GM21619 (cell line): ENCODE results near the gene LYVE1.

Source experiments
- ATAC-seq: cut with Tn5 transposase; IDR thresholded peaks from one replicate; pipeline ENCODE4 v1.9.1; 2021; ENCODE audit not compliant: unreplicated experiment

The LYVE1 gene

DNA sequence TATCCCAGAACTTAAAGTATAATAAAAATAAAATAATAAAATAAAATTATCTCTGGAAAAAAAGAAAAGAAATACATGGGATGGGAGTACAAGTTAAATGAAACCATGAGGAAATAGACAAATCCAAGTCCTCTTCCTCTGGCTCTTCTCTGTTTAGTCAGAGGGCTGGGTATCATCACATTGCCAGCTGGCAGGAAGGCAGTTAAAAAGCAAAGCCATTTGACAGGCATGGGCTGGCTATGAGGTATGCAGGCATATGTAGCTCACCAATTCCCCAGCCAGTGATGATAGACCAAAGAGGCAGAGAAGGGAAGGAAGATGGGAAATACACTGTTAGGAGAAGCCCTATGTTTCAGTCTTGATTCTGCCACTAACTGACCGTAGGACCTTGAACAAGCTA is 6.5 kb downstream of the LYVE1 start:
- no peak for ATAC-seq

DNA sequence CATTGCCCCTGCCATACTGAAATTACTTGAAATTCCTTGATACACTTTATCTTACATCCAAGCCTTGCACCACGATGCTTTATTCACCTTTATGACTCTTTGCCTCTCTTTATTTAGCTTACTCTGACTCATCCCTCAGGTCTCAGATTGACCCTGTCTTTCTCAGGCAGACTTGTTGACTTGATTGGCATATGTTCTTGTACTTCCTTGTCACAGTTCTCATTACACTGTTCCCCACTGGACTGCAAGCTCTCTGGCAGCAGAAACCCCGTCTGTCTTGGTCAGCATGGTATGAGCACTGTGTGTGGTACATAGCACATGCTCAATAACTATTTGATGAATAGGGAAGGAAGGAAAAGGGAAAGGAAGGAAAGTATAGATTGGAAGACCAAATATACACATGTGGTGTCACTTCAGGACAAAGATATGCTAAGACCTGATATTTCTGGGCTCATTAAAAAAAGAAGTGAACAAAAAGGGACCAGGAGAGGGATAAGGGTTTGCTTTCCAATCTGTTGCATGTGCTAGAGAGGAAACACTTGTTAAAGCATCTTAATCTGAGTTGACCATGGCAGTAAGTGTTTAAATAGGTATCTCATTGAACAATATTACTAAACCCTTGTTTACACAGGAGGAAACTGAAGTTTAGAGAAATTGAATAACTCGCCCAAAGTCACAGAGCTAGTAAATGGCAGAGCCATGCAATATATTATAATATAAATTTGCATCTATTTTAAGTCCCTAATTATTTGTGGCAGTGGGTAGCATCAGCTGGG is 7.2 kb downstream of the LYVE1 start:
- ATAC-seq = no peak

DNA sequence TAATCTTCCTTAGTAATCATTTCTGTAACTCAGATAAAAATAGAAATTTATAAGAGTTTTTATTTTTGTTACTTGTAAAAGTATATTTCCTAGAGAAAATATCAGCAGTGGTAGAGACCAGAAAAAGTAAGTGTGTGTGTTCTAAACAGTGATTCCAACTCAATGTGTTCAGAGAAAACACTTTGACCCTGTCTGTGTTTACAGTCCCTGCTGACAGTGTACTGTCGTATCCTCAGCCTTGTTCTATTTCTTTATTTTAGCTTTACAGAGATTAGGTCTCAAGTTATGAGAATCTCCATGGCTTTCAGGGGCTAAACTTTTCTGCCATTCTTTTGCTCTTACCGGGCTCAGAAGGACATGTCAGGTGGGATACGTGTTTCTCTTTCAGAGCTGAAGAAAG is 10.2 kb downstream of the LYVE1 start:
- no peak for ATAC-seq

DNA sequence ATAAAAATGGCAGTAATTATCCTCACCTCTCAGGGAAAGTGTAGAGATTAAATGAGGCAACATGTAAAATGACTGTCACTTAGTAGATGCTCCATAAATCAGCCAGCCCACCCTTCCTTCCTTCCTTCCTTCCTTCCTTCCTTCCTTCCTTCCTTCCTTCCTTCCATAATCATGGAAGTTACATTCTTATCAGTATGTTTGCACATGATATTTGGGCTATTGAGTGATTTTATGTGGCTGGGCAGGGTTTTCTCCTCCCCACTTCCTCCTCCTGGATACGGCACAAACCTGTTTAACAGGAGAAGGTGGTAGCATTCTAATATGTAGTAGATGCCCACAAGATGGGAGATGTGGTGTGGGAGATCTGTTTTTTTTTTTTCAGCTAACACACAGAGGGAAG is 11.9 kb downstream of the LYVE1 start:
- no peak for ATAC-seq

DNA sequence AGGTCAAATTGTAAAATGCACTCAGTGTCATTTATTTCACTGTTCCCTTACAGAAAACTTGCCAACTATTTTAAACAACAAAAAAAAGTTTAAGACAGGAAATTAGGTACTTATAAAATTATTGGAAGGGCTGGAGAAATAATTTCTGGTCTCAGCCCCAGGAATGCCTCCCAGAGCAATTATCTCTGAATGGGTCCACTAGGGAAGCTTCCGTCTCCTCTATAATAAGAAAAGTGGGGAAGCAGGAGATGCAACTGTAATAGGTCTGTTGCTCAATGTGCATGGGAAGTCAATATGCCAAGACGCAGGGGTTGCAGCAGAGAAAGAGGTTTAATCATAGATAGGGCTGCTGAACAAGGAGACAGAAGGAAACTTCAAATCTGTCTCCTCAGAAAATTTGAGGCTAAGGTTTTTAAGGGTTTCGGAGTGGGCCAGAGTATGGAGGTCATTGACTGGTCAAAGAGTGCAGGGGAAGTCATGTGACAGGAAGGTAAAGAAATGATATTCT is 16.6 kb downstream of the LYVE1 start:
- no peak for ATAC-seq

DNA sequence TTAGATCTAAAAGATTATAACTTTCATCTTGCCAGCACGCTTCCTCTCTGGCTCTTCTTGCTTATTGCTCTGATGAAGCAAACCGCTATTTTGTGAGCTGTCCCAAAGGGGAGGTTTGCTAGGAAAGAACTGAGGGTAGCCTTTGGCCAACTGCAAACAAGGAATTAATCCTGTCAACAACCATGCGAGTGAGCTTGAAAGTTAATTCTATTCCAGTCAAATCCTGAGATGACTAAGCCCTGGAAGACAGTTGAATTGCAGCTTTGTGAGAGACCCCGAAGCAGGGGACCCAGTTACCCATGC is 17.2 kb downstream of the LYVE1 start:
- ATAC-seq = no peak

DNA sequence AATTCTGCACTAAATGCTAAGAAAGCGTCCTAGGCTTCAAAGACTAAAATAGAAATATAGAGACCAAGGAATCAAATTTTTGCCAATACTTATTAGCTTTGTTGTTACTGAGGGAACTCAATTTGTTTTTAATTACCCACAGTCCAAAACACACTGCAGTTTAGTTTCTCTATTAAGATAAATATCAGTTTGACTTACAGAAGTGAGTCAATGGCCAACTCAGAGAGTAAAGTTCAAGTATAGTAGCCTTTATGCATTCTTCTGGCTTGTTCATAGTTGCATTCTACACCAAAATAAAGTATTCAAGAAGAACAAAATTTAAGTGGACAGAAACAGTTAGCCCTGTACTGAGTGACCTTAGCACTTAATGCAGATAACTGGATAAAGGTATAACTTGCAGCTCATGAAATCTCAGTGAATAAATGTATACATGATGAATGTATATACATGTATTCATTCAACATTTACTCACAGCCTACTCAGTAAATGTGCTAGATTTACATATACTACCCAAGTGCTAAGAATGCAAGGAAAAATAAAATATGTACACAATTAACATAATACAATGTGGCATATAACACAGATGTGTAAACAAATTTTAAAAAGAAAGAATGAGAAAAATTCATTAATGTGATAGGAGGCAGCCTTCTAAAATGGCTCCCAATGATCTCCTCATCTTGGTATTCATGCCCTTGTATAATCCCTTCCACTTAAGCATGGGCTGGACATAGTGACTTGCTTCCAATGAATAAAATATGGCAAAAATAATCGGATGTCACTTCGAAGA is 17.8 kb downstream of the LYVE1 start:
- ATAC-seq = no peak

DNA sequence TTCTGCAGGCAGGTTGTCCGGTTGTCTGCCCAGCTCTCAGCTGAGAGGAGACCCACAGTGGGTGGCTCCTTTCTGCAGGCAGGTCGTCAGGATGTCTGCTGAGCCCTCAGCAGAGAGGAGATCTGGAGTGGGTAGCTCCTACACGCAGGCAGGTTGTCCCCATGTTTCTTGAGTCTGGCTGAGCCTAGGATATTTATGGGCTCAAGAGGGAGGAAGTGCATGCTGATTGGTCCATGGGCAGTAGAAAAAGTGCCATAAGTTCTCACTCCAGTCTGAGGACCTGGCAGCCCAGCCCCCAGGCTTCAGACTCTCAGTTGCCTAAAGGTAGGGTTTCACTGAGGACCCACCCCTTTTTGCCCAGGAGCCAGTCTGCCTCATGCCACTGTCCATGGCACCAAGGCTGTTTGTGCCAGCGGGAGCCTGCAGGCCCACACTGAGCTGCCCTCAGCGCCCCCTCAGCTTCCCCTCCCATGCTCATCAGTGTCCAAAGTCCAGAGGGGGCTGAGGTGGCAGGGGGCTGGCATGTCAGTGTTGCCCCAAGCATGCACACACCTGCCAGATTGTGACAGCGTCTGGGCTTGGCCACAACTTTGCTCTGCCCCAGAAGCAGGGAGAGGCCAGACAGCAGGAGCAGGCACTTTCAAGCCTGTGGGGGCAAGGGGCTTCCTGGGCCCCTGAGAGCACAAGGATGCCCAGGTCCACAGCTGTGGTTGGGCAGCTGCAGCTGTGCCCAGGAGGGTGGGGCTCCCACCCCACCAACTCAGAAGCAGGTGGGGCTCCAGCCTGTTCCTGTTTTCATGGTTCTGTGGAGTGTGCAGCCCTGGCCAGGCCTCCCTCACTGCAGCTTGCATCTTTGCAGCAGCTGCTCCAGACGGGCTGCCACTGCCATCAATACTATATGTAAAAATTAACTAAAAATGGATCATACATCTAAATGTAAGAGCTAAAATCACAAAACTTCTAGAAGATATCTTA is 23.7 kb downstream of the LYVE1 start:
- ATAC-seq = no peak

DNA sequence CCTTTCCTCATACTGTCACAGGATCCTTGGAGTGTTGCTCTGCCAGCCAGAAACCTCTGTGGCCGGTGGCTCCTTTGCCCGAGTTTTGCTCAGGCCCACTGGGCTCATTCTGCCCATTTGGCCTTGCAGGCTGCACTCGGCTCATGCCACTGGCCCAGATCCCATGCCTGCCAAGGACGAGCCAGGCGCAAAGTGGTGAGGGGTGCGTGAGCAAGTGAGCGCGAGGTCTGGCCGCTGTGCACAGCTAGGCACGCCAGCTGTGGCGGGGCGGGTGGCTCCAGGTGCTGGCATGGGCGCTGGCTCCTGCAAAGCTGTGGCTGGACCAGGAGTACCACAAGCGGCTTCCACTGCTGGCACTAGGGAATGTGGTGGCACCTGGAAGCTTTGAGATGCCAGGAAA is 24.7 kb downstream of the LYVE1 start:
- ATAC-seq = no peak

DNA sequence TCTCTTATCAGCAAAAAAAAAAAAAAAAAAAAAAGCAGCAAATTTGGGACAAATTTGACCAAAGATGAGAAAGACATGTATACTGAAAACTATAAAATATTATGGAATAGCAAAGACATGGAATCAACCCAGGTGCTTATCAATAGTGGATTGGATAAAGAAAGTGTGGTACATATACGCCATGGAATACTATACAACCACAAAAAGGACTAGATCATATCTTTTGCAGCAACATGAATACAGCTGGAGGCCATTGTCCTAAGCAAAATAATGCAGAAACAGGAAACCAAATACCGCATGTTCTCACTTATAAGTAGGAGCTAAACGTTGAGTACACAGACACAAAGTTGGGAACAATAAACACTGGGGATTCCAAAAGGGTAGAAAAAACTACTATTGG is 25.7 kb downstream of the LYVE1 start:
- ATAC-seq = no peak

DNA sequence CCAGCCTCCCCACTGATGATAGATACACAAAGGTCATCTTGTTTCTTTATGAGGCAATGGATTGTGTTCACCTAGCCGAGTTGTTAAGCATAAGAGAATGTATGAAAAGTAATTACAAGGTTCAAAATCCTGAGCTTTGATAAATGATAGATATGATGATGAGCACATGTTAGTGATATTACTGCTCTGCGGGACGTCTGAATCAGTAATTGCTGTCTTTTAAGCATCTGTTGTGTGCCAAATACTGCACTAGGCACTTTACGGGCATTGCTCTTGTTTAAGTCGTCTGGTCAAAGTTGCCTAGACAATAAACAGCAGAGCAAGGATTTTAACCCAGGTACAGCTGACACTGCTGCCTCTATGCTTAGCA is 26.9 kb downstream of the LYVE1 start:
- ATAC-seq = no peak

DNA sequence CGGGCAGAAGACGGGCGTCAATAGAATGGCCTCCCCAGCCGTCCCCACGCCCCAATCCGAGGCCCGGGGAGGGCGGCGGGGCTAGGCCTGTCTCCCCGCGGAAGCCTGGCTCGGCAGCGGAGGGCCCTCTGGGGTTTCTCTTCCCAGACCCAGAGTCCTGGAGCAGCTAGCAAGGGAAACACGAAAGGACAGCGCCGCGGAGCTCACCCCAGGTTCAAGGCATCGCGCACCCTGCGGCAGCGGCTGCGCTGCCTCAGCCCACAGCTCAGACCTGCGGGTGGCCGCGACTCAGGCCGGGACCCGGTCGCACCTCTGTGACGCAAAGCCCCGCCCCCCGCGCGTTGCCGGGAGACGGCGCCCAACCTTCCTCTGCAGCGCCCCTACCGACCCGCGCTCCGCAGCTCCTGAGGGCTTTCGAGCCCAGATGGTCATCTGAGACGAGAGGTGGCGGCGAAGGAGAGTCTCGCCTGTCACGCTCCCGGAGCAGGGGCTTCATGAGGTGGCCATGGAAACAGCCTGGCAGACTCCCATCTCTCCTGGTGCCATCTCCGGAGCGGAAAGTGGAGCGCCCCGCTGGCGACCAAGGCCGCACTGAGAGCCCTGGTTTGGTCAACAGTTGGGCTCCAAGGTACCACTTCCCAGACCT is 27.4 kb downstream of the LYVE1 start, which contains the start of gene RNF141:
TSS of gene RNF141 (minus strand) at position 273 of the 646 bp plus-strand sequence. CDS start 7,029 bp downstream, outside the sequence.
- peak; percentile 97 for ATAC-seq

DNA sequence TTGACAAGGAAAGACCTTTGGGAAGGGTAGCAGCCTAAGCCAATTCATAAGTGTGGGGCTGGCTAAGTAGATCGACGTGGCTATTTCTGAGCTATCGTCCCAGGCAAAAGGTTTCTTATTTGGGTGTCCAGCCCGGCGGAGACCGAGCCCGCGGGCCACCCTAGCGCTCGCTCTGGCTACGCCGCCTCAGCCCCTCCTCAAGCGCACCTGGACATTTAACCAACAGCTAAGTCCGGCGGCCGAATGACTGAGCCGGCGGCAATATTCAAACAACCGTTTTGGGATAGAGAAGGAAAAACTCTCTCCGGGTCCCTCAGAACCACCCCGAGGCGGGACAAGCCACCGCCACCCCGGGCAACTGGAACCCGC is 27.9 kb downstream of the LYVE1 start:
- peak; percentile 18 for ATAC-seq

DNA sequence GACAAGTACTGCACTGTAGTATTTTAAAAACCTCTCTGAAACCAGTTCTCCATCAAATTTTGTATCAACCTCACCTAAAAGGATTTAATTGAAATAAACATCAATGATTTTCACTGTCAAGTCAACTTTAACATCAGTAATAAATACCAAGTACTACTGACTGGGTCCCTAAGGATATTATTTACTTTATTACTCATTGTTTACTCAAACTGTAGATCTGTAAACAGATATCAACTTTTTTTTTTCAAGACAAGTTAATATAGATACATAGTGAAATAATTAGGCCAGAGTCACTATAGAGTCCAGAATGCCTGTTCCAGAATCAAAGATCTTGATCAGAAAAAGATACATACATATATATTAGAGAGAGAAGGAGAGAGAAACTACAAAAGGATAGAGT is 29.1 kb downstream of the LYVE1 start:
- ATAC-seq = no peak

DNA sequence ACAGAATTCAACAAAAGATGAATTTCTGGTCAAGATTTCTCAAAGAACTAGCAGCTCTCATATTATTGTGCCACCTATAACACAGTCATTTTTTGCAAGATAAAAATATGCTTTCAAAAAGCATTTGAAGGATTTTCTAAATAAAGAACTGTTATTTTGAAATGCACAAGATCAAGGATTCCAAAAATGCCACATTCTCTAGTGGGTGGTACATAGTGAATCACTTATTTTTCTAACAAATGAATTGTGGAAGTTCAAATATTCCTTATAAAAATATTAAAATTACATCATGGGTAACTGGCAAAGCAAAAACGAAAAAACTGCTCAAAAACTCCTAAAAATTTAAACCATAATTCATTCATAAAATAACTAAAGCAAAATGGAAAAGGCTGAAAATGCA is 29.5 kb downstream of the LYVE1 start:
- no peak for ATAC-seq

DNA sequence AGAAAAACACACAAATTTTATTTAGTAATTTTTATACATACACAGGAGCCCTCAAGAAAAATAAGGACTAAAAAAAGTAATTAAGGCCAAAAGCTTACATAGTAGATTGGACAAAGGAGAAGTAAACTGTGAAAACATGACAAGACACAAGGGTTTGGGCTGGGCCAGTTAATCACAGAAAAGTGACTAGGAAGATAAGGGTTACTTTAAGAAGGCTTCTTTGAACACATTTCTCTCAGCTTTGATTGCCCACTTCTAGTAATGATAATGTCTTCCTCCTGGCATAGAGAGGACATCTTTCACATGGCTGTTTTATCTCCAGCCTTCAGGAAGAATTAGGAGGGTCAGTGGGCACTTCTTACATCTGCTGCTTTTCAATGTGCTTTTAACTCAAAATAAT is 30.9 kb downstream of the LYVE1 start:
- no peak for ATAC-seq

DNA sequence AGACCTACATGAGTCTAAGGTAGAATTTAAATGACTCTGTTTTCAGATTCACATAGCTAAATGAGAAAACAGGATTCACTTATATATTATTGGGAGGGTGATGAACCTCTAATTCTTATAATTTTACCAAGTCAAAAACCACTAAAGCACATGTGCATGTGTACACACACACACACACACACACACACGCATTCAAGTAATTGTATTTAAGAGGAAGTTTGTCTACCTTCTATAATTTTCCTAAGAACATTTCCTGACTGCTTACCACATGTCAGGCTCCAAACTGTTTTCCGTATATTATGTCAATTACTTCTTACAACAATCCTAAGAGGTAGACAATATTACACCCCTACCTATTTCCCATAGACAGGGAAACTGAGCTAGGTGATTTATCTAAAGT is 34.1 kb downstream of the LYVE1 start:
- no peak for ATAC-seq

DNA sequence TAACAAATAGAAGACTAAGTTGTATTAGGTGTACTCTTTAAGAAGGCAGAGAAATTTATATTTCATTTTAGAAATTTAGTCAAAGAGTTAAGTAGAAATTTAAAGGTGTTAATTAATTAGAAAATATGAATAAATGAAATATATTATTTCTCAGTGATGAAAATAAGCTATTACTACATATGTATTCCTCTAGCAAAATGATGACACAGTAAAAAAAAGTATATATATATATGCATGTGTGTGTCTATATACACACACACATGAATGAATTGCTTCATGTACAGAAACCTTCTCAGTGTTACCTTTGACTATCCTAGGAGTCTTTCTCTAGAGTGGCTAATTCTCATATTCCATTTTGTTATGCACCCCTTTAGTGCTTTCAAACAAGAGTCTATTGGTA is 35.1 kb downstream of the LYVE1 start:
- no peak for ATAC-seq

DNA sequence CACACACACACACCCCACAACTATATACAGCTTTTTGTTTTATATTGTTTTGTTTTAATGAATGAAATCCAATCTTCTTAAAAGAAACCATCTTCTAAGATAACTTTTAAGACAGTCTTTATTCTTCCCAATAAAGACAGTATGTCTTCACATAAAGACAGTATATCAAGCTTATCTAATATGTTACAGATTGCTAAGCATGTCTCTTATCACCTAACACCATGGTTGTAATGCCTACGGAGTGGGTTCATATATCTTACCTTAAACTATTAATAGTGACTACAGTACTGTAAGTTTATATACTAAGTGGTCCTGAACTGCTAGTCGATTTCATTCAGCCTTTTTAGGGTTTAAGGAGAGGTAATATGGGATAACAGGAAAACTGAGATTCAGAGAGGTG is 35.9 kb downstream of the LYVE1 start:
- no peak for ATAC-seq

DNA sequence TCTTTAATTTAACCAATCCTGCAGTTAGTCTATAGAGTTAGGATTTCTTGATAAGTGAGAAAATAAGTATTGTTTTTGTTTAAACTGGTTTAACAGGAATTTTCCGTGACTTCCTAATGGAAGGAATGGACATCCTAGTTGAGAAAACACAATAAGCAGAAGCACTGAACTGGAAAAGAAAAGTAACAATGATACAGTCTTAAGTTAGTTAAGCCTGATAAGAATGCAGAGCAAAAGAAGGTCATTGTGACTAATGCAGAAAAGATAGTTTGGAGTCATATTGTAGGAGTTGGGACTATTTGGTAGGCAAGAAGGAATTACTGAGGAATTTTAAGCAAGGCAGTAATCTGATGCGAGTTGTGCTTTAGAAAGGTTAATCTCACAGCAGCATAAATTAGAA is 39.2 kb downstream of the LYVE1 start:
- ATAC-seq = no peak

DNA sequence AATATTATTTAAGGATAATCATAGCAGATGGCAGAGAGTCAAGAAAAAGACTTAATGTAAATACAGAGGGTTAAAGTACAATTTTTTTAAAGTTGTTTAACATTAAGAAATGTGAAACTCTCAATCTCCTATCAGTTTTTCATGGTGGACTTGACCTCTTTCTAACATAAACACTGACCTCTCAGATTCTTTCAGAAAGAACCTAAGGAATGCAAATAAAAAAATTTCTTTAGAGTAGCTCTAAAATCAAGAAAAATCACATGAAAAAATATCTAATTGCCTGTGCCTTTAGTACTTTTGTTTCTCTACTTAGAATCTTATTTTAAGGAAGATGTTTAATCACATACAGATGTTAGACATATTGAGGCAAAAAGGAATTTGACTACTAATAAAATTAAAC is 40.3 kb downstream of the LYVE1 start:
- ATAC-seq = no peak
